IPS-11a (cell line): ENCODE results near the gene MUL1.
A peak's percentile ranks its signal among the peaks of the same experiment; 100 is the strongest.

ENCODE experiments used
- H3K4me3 ChIP-seq: one replicate; pipeline ENCODE4 v1.5.1; 2013; ENCODE audit warnings: low read depth, low read length, control low read depth

MUL1 gene

DNA sequence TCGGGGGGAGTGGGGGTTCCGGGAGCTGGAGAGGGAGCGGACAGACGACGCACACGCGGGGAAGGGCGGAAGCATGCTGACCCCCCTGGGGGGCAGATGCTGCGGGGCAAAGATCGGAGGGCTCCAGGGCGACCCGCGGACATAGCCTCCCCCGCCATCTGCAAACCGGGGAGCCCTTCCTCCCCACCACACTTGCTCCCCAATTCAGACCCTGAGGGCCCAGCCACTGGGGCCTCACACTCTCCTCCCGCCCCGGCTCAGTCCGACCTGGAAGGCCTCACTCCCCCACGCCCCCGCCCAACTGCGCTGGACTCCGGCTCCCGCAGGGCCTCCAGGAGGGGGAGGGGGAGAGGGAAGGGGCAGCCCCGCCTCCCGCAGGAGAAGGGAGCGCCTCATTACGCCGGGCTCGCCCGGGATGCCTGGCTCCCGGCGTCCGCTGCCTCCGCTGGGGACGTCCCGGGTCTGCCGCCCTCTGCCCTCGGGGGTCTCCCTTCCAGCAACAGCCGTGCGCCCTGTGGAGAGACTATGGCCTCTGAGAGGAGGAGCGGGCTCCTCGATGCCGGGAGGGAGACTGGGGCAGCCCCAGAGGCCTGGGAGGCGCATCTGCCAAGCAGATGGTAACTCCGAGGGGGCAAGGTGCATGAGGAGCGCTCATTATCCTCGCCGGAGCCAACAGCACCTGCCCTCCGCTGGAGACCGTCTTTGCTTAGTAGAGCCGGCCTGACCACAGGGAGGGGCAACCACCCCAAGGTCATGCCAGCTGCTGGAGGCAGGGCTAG, 21.3 kb downstream of the MUL1 start:
- H3K4me3 ChIP-seq: peak overlapping the region; percentile 66

DNA sequence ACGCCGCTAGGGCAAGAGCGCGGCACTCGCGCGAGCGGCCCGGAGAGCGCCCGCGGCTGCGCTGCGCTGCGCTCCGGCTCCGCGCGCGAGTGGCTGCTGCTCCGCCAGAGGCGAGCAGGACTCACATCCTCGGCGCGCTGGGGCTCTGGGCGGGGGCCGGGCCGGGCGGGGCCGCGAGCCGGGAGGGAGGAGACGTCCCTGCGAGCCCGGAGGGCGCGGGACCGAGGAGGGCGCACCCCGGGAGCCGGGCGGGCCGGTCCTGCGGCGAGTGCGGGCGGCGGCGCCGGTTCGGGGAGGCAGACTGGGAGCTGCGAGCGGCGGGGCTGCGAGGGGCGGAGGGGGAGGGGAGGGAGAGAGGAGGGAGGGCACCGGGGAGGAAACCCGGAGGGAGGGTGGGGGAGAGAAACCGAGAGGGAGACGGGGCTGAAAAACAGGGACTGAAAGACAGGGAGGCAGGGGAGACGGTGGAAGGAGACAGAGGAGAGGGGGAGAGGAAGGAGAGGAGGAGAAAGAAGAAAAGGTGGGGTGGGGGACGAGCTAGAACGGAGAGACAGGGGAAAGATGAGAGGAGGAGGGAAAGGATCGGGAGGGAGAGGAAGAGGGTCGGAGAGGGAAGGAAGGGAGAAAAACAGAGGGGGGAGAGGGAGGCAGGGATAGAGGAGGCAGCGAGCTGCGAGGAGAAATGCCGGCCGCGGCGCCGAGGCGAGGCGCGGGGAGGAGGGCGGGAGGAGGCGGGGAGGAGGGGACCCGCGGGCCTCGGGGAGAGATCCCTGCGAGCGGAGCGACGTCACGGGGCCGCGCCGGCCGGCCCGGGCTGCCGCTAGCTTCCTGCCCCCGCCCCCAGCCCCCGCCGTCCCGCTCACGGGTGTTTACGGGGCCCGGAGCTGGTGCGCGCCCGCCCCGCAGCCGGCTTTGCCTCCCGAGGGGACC, 22.2 kb downstream of the MUL1 start, which contains the start of gene CAMK2N1:
CAMK2N1 (minus strand) TSS at position 684 of the 930 bp plus-strand sequence. CDS start 831 bp downstream, outside the sequence.
- H3K4me3 ChIP-seq: peak within 1 kb of the TSS; percentile 66

DNA sequence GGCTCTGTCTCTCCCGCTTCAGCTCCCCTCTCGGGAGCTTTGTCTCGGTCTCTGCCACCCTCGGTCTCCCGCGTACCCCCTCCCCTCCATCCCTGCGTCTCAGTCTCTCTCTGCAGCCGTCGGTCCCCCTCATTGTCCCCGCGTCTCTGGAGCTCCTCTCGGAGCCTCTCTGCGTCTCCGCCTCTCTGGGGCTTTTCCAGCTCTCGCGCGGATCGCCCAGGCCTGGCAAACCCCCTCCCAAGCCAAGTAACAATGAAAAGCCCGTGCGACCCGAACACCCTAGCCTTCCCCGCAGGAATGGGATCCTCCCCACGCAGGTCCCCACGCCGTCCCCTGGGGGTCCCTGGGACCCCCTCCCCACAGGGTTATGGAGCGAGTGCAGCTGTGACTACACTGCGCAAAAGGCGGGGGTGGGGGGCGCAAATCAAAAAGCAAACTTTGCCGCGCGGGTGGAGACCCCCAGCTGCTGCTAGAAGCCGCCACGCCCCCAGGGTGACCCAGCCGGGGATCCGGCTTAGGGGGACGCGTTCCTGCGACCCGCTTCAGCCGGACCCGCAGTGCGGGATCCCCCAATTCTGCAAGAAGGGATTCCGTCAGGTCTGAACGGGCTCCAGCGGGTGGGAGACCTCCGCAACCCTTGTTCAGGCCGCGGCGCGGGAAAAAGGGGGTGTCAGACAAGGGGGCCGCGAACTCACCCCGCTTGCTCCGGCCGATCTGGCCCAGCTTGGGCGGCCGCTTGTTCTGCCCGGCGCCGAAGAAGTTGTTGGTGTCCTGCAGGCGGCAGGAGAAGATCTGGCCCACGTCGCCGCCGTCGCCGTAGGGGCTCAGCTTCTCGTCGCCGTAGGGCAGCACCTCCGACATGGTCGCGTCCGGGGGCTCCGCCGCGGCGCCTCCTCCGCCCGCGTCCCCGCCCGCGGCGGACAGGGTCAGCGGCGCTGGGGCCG, 23.2 kb downstream of the MUL1 start:
- peak overlapping the region; percentile 36 for H3K4me3 ChIP-seq

DNA sequence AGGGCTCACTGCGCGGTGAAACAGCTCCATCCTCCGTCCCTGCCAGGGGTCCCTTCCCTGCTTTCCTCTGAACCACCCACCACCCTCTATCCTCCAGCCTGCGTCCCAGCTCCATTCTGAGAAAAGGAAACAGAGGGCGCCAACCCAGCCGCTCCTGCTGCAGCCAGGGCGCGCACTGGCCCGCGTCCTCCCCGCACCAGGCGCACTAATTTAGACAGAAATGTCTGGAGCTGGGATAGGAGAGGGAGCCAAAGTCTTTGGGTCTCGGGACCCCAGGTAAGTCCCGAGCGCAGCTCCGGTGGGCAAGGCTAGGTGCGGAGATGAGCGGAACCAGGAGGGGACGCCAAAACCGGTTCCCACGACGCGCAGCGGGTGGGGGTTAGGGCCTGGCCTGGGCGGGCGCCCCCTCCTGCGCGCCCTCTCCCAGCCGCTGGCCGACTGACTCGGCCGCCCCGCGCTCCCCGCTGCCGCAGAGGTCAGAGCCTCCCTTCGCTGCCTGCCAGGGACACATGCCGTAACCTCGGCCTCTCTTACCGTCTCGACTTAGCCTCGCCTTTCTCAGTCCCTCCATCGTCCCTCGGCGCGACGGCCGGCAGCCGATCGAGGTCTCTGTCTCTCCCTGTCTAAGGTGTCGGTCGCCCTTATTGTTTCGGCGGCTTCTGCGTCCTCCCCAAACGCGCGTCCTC, 24.0 kb downstream of the MUL1 start:
- H3K4me3 ChIP-seq: peak overlapping the region; percentile 36

DNA sequence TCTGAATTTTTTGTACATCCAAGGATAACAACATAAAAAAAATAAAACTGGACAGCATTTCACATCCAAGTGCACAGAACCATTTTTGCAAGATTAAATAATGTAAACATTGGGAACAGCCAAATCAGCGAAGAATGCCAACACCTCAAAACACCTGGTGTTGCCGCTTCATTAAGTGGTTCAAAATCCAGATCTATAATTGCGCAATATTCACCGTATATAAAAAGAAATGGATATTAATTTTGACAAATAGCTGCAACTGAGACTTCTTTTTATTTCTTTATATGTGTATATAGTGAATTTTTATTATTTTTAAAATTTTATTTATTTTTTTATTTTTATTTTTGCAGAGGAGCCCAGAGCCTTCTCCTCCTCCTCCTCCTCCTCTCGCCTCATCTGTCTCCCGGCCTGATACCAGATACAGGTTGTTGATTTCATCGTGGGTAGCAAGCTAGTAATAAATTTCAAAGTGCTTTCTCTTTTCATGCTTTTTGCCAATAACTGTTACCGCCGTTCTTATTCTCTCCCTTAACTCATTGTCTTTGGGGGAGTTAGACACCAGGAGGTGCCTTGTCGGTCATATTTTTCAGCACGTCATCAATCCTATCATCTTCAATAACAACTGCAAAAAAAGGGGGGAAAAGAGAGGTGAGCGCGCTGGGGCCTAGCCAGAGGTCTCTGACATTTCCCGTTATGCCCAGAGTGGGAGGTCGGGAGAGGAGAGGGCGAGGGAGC, 24.7 kb downstream of the MUL1 start:
- H3K4me3 ChIP-seq: no peak overlapping the region

DNA sequence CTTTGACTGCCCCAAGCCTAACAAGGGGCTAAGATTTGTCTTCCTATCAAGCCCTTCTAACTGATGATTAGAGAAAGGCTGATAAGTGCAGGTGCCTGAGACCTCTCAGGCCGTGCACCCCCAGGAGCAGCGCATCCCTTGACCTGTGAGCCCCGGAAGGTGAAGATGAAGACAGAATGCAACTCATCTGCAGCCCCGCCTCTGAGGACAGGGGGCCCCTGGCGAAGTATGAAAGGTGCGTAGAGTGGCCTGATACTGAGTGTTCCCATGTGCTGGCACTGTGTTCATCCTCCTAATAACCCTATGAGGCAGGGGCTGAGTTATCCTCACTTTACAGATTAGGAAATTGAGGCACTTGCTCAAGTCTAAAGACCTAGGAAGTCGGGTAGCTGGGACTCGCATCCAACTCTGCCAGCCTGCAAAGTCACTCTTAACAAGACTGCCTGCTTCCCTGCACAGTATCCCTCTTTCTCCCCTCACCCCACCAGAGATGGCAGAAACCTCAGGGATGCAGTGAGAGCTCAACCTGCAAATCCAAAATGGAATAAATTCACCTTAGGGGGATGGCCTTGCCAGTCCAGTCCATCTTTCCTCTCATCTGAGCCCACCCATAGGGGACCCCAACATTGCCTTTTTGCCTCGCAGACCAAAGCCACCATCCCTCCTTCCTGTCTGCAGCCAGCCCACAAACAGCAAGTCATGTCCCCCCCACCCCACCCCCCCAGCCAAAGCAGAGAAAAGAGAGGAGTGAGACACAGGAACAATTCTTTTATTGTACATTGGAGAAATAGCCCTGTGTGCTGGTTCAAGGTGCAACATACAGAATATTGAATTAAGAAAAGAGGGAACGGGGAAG, 26.1 kb downstream of the MUL1 start:
- no peak overlapping the region for H3K4me3 ChIP-seq

DNA sequence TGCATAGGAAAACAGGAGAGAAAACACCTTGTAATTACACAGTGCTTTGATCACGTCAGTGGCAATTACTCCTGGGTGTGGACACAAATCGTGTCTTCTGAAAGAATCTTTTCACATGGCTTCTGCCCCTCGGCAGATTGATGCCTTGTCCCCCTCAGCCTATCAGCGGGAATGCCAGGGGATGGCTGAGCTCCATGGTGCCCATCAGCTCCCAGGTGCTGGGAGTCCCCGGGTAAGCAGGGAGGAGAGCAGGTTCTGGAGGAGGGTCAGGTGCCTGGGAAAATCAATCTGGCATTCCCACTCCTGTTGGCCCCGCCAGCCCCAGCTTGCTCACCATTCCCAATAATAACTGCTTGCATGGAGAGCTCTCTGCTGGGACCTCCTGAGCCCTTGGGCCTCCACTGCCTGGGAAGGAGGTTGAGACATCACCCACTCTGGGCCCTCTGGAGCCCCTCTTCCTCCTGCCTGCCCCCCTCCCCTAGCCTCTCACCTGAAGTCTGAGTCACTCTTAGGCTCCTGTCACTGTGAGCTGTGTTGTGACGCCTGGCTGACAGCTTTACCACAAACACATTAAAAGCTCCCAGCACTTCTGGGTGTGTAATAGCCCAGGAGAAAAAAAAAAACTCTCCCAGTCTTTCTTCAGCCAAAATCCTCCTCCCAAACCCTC, 26.9 kb downstream of the MUL1 start:
- no peak overlapping the region for H3K4me3 ChIP-seq

DNA sequence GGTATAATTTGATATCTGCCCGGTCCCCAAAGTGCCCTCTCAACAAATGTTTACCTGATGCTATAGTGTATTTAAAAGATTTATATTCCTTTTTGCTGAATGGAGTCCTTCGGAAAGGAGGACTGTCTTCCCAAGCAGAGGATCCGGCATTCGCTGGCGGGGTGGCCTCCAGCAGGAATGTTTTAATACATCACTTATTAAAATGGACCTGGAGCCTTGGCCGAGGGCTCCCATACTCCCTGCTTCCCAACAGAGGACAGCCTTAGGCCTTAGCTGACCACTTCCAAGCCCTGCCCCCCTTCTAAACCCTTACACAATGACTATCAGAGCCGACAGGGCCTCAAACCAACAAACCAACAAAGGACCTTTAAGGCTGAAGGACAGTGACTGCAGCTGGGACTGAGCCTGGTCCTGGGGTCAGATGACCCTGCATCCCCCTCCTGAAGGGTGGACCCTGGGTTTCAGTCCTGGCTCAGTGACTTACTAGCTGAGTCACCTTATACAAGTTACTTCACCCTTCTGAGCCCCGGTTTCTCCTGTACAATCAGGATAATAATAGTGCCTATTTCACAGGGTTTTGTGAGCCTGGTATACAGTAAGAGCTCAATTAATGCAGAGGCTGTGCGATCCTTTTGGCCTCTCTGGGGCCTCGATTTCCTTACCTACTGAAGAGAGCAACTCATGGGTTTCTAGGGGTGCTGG, 27.6 kb downstream of the MUL1 start:
- H3K4me3 ChIP-seq: no peak overlapping the region

DNA sequence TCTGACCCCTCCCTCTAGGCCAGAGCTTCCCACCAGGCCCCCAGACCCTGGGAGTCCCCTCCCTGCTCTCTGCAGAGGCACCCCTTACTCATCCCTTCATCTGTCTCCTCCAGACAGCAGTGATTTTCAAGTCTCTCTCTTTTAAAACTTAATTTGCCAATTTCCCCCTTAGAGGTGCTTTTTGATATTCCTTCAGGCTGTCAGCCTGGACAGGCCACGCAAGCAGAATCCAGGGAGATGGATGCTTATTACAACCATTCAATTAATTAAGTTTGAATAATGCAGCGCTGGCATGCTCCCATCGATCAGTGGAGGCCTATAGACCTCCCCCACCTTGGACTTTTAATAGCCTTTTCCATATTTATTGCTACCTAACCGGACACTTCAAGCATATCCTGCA, 28.1 kb downstream of the MUL1 start:
- H3K4me3 ChIP-seq: no peak overlapping the region

DNA sequence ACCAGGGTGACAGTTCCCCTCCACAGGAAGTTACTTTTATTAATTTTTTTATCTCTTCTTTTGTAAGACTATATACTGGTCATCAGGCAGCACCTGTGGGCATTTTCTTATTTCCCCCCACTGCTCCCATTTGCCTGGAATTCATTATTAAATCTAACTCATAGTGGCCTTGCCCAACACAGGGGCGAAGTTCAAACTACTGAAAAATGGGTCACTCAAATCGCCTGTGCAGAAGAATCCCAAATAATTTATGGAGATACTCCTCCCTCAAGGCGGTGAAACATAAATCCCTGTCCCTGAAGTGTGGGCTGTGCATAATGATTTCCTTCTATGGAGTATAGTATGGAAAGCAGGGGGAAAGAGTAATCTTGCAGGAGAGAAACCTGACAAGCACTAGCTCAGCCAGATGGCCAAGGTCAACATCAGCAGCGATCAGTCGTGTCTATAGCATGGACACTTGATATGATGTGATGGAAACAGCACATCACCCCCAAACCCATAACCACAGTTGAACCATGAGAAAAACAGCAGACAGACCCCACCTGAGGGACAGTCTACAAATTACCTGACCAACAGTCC, 29.8 kb downstream of the MUL1 start:
- no peak overlapping the region for H3K4me3 ChIP-seq

DNA sequence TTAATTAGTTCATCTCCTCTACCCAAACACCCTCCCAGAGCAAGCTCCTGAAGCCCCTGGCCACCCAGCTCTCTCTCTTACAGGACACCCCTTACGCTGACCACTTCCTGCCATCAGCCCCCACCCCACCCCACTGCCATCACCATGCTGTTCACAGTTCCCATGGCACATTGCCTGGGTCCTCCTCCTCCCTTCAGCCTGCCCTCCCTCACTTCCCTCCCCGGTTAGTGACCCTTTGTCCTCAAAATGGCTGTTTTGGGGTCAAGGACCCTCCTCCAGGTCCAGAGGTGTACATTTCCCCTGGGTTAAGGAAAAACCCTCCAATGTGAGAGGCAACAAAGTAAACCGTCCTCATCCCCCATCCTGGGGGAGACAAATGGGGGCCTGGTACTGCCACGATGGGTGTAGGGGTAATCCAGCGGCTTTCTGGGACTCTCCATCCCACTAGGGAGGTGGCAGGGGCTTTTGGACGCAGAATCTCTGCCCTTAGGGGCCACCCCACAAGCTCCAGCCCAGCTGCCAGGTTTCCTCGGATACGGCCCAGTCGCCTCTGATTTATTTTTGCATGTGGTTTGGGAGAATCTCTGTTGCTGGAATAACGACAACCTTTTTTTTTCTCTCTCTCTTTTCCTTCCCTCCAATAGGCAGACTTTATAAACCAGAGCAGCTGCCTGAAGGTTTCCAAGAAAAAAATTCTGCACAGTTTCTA, 30.4 kb downstream of the MUL1 start:
- no peak overlapping the region for H3K4me3 ChIP-seq

DNA sequence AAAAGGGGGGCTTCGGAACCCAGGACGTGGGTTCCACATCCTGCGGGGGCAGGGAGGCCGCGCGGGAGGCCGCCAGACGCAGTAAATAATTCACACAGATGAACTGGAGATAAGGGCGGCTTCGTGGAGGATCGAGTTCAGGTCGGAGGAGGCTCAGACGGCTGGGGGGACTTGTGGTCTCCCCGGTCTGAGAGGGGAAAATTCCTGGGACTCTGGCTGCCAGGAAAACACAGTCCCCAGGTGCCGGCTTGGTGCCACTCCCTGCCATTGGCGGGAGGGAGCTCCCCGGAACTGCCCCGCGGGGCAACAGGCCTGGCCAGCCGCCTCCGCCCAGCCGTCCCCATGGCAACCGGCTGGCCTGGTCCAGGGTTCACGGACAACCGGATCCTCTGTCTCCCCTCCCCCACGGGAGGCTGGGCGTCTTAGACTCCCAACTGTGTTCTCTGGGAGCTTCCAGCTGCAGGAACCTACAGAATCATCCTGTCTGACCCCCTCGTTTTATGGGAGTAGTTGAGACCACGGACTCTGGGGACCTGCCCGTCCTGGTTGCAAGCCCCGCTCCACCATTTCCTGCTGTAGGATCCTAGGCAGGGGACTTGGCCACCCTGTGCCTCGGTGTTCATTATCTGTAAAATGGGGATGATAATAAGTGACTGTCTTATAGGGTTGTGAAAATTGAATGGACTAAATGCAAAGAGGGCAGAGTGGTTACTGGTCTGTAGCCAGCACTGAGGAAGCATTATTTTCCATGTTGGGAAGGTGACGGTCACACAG, 31.5 kb downstream of the MUL1 start:
- H3K4me3 ChIP-seq: no peak overlapping the region

DNA sequence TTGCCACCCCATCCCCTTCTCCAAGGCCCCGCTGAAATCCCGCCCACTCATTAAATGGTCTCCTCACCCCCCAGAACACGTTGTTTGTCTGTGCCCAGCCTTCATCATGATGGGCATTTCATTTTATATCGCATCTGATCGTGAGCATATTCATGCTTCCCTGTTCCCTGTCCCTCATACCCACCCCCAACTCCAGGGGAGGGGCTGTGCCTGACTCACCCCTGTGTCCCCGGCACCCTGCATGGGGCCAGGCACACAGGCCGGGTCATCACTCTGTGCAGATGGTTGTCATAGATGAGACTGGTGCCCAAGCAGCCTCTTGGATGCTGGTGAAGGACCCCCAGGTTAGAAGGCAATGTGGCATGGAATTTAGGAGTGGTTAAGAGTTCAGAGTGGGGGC, 33.0 kb downstream of the MUL1 start:
- H3K4me3 ChIP-seq: no peak overlapping the region

DNA sequence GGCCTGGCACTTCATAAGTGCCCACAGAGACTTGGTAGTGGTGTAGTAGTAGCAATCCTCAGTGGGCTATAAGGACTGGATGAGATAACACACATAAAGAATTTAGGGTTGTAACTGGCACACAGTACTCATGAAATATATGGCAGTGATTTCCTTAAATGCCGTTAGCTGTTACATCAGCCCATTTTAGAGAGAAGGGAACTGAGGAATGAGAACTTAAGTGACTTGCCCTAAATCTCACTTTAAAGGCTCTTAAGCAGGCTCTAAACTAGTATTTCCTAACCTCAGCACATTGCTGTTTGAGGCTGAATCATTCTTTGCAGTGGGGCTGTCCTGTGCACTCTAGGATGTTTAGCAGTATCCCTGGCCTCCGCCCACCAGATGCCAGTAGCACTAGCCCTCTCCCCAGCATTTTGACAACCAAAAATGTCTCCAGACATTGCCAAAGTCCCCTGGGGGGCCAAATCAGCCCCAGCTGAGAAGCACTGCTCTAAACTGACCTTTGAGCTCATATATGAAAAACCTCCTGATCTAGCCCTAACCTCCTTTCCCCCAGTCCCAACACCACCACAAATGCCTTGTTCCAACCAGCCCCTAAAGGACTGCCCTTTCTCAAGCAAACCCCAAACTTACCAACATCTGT, 33.5 kb downstream of the MUL1 start:
- H3K4me3 ChIP-seq: no peak overlapping the region

DNA sequence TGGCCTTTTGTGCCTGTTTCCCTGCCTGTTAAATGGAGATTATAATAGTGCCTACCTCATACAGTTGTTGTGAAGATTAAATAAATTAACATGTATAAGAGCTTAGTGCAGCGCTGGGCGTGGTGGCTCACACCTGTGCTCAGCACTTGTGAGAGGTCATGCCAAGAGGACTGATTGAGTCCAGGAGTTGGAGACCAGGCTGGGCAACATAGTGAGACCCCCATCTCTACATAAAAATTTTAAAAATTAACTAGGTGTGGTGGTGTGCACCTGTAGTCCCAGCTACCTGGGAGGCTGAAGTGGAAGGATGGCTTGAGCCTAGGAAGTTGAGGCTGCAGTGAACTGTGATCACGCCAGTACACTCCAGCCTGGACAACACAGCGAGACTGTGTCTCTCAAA, 34.1 kb downstream of the MUL1 start:
- H3K4me3 ChIP-seq: no peak overlapping the region
